Calu3 (cell line): Measurements from ENCODE around the gene ASB3. TPM values are rescaled to one million over a fixed set of nuclear protein-coding genes. Genes with fewer than 3 reads are reported as not detected.

Source experiments
- BruUV-seq: library from RNA; stranded (reverse); fragments of 400-500 nt; replicated peaks from 2 replicates; lab custom pipeline; 2021; lab: Mats Ljungman, UMichigan
- CTCF ChIA-PET: fragments of 300-600 bp; sonication (Branson Sonifier 250); formaldehyde crosslinking; loops from one replicate; lab custom pipeline; 2022; ENCODE audit warnings: antibody characterized with exemption; lab: Charles Lee
- DNase-seq: peaks from one replicate; pipeline ENCODE4 v3.0.0; 2022
- H3K27ac Mint-ChIP-seq: one replicate; pipeline ENCODE4 v1.8.0; 2022; ENCODE audit warnings: mixed read lengths; ENCODE audit not compliant: unreplicated experiment
- H3K27me3 Mint-ChIP-seq: one replicate; pipeline ENCODE4 v1.8.0; 2022; ENCODE audit warnings: mixed read lengths; ENCODE audit not compliant: unreplicated experiment
- H3K36me3 Mint-ChIP-seq: one replicate; pipeline ENCODE4 v1.8.0; 2022; ENCODE audit warnings: mild to moderate bottlenecking, moderate library complexity, mixed read lengths; ENCODE audit not compliant: insufficient read depth, unreplicated experiment
- H3K4me1 Mint-ChIP-seq: one replicate; pipeline ENCODE4 v1.8.0; 2022; ENCODE audit warnings: mild to moderate bottlenecking, low read depth, mixed read lengths; ENCODE audit not compliant: unreplicated experiment
- H3K4me3 Mint-ChIP-seq: one replicate; pipeline ENCODE4 v1.8.0; 2022; ENCODE audit warnings: mild to moderate bottlenecking, low read depth, moderate library complexity, mixed read lengths; ENCODE audit not compliant: unreplicated experiment
- H3K9me3 Mint-ChIP-seq: one replicate; pipeline ENCODE4 v1.8.0; 2022; ENCODE audit warnings: low read depth, mixed read lengths; ENCODE audit not compliant: unreplicated experiment
- intact Hi-C: fragments of 100-400 bp; cut with micrococcal nuclease; formaldehyde crosslinking; loops from one replicate; pipeline ENCODE4 v1.10.0; 2022; ENCODE audit not compliant: unreplicated experiment
- total RNA-seq: library from RNA; stranded (reverse); gene quantifications from 2 replicates; pipeline ENCODE4 v1.2.3, GENCODE V29; 2022
- TF ChIP-seq, protein P1 (sequence below): fragments of 200-600 bp; IDR thresholded peaks from one replicate; pipeline ENCODE4 v1.8.0; 2022; ENCODE audit warnings: antibody characterized with exemption; ENCODE audit not compliant: unreplicated experiment

ASB3 gene
- total RNA-seq, 1 experiment from 2014 or later = 15.8 TPM

DNA sequence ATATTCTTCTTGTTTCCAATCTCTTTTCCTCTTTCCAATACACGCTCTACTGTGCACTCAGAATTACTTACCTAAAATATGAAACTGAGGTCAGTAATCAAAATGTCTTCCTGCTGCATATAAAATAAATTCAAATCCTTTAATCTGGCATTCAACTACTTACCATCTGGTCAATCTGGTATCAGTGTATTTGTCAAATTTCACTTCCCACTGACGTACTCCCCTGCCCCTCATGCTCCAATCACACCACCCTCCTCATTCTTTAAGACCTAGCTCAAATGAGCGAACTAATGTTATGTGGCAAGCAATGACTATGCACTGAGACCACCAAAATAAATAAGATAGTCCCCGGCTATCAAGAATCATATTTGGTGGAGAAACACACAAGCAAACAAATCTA, 6.7 kb downstream of the ASB3 start:
- intact Hi-C loops = no loop called here
- no peak for DNase-seq
- Mint-ChIP-seq H3K27me3 (no peaks in the 10 kb centered on the region), H3K4me1 (peaks cover 15% of the 10 kb centered on the region), H3K27ac (no peak overlapping the region), H3K36me3 (peaks cover 12% of the 10 kb centered on the region), H3K4me3 (no peak overlapping the region), H3K9me3 (no peaks in the 10 kb centered on the region)
- CTCF ChIA-PET = no interaction called here
- BruUV-seq = no TSS peak
- TF ChIP-seq, protein P1, sequence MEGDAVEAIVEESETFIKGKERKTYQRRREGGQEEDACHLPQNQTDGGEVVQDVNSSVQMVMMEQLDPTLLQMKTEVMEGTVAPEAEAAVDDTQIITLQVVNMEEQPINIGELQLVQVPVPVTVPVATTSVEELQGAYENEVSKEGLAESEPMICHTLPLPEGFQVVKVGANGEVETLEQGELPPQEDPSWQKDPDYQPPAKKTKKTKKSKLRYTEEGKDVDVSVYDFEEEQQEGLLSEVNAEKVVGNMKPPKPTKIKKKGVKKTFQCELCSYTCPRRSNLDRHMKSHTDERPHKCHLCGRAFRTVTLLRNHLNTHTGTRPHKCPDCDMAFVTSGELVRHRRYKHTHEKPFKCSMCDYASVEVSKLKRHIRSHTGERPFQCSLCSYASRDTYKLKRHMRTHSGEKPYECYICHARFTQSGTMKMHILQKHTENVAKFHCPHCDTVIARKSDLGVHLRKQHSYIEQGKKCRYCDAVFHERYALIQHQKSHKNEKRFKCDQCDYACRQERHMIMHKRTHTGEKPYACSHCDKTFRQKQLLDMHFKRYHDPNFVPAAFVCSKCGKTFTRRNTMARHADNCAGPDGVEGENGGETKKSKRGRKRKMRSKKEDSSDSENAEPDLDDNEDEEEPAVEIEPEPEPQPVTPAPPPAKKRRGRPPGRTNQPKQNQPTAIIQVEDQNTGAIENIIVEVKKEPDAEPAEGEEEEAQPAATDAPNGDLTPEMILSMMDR = no peak

DNA sequence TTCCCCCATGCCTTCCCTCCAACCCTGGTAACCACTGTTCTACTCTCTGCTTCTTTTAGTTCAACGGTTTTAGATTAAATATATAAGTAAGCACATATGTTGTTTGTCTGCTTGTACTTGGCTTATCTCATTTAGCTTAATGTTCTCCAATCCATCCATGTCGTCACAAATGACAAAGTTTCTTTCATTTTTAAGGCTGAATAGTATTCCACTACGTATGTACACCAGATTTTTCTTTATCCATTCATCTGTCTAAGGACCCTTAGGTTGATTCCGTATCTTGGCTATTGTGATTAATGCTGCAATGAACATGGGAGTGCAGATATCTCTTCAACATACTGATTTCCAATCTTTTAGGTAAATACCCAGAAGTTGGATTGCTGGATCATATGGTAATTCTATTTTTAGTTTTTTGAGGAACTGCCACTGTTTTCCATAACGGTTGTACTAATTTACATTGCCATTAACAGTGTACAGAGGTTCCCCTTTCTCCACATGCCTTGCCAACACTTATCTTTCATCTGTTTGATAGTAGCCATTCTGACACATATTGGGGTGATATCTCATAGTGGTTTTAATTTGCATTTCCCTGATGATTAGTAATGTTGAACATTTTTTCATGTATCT, 8.1 kb downstream of the ASB3 start:
- H3K27ac Mint-ChIP-seq = no peak overlapping the region
- H3K4me1 Mint-ChIP-seq = peaks cover 8% of the 10 kb centered on the region
- DNase-seq = no peak
- no peak overlapping the region for H3K4me3 Mint-ChIP-seq
- peaks cover 12% of the 10 kb centered on the region for H3K36me3 Mint-ChIP-seq
- TF ChIP-seq, protein P1 = no peak
- no peaks in the 10 kb centered on the region for H3K27me3 Mint-ChIP-seq
- intact Hi-C loops = no loop called here
- CTCF ChIA-PET = no interaction called here
- no peaks in the 10 kb centered on the region for H3K9me3 Mint-ChIP-seq
- no TSS peak for BruUV-seq

DNA sequence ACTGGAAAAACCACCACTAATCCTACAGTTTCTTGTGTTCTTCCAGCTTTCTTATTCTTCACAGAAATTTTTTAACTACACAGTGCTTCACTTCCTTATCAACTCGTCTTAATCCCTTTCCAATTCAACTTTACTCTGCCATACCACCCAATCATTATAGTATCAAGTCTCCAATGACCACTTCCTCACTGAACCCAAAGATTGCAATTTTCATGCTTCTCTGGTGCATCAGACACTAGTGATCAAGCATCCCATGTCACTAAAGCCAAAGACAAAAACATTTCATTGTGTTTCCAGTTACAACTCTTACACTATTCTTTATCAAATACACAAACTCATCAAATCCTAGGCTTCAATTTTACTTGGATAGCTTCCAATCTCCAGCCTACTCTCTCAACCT, 9.6 kb downstream of the ASB3 start:
- Mint-ChIP-seq H3K4me1 (peaks cover 8% of the 10 kb centered on the region), H3K27me3 (no peaks in the 10 kb centered on the region), H3K9me3 (no peaks in the 10 kb centered on the region), H3K4me3 (no peak overlapping the region), H3K27ac (no peak overlapping the region), H3K36me3 (peaks cover 12% of the 10 kb centered on the region)
- intact Hi-C loops = no loop called here
- CTCF ChIA-PET = no interaction called here
- BruUV-seq = no TSS peak
- TF ChIP-seq, protein P1 = no peak
- no peak for DNase-seq

DNA sequence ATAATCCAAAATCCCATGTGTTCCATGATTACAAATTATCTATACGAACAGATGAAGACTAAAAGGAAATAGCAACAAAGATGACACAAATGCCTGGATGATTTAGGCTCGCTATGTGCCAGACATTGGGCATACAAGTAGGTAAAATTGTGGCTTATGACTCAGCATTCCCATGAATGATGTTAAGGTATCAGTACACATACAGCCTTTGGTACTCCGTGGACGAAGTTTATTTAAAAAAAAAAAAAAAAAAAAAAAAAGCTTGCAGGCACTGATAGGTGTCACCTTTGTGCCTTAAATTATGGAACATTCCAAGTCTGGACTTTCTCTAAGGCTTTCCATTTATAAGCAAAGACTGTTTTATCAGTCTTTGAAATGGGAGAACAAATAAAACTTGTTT, 16.5 kb downstream of the ASB3 start:
- CTCF ChIA-PET = no interaction called here
- DNase-seq = no peak
- Mint-ChIP-seq H3K4me3 (no peak overlapping the region), H3K36me3 (peaks cover 12% of the 10 kb centered on the region), H3K27ac (no peak overlapping the region), H3K27me3 (no peaks in the 10 kb centered on the region), H3K4me1 (peaks cover 9% of the 10 kb centered on the region), H3K9me3 (no peaks in the 10 kb centered on the region)
- no TSS peak for BruUV-seq
- intact Hi-C loops = no loop called here
- TF ChIP-seq, protein P1 = no peak
